Activated CD8-positive, alpha-beta memory T cell treated with anti-CD3 and anti-CD28 coated beads for 4 hours (primary cell): ENCODE data around the gene XIRP1.

Experiments used
- DNase-seq, 2 donors: peaks; one replicate each; pipeline ENCODE4 v3.0.0-alpha.2; 2020; ENCODE audit warnings: low read depth in 2 of 2

The XIRP1 gene

DNA sequence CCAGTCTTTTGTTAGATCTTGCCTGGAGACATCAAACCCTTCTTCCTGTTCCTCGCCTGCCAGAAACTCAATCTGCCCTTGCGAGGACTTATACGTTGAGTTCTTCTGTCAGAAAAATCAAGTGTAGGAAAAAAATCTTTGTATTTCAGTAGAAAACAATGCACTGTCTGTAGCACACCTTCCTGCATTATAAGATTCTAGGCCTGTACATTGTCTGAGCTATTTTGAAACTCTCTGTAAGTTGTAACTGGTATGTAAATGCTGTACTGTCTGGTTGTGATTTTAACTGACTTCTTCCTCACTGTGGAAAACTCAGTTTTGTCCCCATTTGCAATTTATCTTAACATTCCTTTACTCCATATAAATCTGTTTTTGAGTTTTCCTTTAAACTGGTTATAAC lies 17.7 kb upstream of the XIRP1 start:
- DNase-seq, result no peak

DNA sequence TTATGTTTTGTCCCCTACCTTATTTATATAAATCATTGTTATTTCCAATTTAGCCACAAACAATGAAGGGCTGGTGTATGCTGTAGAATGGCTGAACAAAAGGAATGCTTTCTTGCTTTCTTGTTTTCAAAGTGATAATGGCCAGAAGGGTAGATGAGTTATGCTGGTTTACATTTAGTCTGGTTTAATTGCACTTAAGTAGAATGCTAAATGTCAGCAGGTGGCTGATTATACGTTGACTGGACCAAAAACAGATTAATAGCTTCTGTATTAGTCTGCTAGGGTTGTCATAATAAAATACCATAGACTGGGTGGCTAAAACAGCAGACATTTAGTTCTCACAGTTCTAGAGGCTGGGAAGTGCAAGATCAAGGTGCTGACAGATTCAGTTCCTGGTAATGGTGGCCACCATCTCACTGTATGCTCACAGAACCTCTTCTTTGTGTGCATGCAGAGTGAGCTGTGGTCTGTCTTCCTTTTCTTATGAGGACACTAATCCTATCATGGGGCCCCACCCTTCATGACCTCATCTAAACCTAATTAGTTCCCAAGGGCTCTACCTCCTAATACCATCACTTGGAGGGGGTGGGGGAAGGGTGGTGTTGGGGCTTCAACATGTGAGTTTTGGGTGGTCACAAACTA lies 17.1 kb upstream of the XIRP1 start:
- no peak for DNase-seq

DNA sequence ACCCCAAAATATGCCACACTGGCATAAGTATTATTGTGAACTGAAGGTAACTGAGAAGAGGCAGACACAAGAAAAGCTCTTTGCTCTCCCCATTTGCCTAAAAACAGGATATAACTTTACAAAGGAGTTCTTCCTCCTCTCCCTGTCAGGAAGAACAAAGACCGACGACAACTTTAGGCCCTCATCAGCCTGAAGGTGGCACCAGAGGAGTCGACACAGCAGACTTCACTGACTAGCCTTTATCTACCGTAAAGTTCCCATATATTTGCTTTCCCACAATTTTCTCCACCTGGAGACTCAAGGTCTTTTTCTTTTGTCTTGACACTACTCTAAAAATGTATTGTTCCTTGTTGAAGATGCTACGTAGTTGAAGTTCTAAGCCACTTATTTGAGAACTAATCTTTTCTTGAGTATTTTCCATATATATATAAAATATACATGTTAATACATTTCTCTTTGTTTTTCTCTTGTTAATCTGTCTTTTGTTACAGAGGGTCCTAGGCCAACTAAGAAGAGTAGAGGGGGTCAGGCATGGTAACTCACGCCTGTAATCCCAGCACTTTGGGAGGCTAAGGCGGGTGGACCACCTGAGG lies 16.2 kb upstream of the XIRP1 start:
- DNase-seq, result no peak

DNA sequence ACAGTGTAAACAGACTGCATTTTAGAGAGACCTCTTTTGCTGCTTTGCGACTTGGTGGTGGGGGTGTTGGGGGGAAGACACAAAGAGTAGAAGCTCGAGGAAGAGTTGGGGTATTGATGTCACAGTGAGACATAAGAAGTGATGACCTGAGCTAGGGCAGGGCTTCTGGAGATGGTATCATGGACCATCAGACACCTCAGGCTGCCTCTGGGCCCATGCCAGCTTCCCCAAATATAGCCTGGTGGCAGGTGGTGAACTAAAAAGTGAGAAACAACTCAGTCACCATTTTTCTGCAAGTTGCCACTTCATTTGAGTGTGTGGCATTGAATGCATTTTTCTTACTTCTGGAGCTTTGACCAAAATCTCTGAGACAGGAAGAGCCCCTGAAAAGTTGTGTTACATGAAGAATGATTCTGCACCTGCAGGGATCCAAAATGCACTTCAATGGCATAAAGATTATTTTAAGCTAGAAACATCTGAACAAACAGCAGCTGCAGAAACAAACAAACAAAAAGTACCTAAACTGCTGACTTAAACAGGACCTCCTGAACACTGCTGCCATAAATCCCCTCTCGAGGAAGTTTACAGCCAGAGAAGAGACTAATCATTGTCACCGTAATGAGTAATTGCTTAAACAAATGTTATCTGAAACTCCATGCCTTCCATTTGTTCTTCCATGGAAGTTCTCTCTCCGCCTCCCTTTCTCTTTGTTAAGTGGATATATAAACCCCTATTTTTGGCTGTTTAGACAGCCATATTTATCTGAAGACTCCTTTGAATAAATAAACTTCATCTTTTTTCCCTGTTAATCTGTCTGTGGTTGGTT lies 15.2 kb upstream of the XIRP1 start:
- DNase-seq, result no peak

DNA sequence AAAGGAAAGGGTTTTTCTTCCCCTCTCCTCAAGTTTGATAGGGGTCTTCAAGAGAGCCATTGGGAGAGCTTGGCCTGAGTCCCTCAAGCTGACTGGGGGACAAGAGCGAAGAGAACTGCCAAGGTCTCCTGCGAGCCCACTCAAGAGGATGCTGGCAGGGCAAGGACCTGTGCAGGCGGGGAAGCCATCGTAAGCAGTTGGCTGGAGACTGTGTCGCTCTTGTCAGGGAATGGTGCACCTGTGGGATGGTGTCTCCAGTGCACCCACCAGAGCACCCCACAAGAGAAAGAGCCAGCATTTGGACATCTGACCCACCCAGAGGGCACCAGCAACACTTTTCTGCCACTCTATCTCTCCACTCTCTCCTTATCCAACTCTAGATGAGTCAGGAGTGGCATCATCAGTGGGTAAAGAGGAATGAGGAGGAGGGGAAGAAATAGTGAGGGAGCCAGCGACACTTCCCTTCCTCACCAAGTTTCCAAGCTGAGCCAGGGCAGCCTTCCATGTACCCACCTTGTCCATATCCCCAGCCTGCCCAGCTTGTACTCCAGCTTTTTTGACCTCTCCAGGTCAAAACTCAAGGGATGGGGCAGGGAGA lies 13.6 kb upstream of the XIRP1 start:
- no peak for DNase-seq

DNA sequence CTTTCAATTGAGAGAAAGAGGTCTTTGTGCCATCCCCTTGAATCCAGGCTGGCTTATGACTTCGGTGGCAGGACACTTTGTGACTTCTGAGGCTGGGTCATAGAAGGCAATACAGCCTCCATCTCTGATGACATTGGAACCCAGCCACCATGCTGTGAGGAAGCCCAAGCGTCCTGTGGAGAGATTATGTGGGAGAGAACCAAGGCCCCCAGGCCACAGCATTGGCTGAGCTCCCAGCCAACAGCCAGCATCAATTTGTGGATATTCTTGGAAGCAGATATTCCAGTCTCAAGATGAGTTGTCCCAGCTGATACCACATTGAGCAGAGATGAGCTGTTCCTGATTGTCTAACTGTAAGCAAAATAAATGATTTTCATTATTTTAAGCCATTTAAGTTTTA lies 12.7 kb upstream of the XIRP1 start:
- no peak for DNase-seq

DNA sequence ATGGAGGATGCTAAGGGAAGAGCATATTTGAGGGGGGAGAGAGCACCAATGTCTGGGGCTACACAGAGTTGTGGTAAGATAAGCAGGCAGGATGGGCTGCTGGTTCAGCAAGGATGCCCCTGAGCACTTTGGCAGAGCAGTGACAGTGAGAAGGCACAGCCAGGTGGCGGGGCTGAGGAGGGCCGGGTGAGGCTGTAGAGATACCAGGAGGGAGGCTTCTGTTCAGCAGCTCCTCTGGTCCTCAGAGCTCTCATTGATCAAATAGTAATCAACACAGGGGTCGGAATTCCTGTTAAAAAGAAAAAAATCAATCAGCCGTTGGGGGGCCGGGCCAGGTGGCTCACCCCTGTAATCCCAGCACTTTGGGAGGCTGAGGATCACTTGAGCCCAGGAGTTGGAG lies 11.5 kb upstream of the XIRP1 start:
- no peak for DNase-seq

DNA sequence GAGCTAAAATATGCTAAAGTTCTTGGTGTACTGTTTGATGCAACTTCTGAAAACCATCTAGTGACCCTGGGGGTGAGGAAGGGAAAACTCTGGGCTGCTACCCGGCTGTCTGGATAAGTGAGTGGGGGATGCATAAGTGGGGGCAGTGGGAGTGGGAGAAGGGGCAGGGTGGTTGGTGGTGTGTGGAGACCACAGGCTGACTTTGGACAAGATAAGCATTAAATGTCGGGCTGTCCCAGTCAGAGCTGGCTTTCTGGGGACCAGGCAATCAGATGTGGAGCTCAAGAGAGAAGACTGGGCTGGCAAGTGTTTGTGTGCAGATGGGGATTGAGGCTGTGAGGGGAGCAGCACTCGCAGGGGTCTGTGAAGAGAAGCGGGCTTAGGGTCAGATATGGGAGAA lies 11.0 kb upstream of the XIRP1 start:
- no peak for DNase-seq

DNA sequence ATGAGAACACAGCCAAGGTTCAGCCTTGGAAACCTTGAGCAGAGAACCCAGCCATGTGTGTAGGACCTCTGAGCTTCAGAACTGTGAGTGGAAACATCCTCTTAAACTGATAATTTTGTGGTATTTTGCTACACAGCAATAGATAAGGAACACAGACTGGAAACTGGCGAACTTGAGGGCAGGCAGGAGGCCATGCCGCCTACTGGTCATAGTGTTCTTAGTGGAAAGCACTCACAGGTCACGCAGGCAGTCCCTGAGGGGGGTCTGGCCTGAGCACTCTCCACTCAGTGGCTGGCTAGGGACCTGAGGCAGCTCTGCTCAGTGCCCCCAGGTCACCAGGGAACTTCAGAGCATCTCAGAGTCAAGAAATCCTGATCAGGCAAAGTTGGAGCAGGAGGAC lies 9.7 kb upstream of the XIRP1 start:
- DNase-seq, result no peak

DNA sequence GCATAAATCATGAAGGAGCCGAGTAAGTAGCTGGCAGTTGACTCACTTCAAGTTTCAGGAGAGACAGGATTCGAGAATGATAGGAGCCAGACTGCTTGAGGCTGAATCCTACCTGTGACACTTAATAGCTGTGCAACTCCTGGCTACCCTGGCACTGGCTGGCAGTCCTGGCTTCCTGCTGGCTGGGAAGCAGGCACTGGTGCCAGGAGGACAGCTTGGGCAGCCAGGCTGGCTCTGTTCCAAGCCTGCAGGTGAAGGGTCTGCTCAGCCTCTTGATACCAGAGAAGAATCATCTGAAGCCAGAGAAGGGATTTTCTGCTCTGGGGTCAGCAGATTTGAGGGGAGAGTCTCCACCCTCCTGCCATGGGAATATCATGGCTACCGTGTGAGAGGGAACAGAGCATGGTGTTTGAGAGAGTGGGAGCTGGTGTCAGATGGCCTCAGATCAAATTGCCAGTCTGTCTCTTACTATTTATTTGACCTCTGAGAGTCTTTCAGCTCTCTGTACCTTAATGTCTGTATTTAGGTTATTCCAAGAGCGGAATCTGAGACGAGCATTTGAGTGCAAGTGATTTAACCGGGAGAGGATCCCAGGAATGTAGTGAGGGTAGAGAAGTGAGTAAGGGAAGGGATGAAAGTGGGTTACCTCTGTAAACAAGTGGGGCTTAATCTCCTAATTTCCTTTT lies 4.4 kb upstream of the XIRP1 start:
- DNase-seq, result no peak

DNA sequence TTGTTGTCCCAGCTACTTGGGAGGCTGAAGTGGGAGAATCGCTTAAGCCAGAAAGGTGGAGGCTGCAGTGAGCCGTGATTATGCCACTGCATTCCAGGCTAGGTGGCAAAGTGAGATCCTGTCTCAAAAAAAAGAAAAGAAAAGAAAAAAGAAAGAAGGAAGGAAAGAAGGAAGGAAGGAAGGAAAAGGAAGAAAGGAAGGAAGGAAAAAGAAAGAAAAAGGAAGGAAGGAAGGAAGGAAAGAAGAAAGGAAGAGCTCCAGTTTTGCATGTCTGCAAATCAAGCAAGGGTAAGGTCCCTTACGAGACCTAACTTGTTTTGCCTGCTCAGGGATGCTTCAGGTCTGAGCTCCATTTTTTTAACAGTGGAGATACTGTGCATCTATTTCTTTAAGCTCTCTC lies 3.6 kb upstream of the XIRP1 start:
- DNase-seq, result no peak

DNA sequence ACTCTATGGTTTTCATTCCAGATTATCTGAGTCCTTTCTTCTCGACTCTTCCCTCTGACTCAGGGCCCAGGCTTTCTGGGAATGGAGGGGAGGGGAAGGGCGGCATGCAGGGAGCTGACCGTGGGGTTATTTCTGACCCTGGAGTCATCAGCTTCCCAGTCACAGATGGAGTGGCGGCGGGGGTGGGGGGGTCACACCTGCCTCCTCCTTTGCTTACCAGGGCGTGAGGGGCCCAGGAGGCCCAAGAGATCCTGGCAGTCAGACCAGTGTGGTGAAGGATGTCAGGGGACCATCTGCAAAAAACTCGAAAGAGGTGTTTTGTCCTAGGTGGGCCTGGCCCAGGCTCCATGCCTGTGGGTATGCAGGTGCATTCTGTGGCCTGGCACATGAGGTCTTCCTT lies 996 bp upstream of the XIRP1 start:
- no peak for DNase-seq

DNA sequence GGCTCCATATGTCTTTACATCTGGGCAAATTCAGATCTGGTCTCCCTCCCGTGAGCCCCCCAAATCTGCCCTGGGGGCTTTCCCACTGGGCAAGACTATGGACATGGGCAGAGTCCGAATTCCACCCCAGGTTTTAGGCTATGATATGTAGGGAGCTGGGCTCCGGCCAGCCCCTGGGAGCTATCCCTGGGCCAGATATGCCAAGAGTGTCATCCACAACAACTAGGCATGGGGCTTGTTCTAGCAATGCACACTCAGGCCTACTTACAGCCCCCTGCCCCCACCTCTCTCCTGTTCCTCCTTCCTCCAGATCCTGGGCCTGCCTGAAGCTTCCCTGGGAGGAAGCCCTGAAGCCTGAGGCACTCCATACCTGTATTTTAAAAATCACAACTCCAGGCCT lies 622 bp downstream of the XIRP1 start:
- no peak for DNase-seq

DNA sequence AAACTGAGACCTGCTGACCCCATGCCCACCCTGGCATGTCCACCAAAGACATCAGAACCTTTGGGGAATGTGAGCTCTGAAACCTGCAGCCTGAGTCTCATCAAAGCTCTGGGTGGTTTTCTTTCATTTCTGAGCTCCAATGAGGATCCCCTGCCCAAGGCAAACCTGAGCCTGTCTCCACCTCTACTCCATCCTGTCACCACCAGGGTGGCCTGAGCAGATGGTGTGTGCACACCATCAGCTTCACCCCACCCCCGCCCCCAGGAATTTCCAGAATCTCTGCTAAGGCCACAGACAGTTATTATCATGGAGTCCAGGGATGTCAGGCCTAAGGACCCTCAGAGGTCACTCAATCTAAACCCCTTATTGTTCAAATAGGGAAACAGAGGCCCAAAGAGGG lies 1.3 kb downstream of the XIRP1 start:
- no peak for DNase-seq

DNA sequence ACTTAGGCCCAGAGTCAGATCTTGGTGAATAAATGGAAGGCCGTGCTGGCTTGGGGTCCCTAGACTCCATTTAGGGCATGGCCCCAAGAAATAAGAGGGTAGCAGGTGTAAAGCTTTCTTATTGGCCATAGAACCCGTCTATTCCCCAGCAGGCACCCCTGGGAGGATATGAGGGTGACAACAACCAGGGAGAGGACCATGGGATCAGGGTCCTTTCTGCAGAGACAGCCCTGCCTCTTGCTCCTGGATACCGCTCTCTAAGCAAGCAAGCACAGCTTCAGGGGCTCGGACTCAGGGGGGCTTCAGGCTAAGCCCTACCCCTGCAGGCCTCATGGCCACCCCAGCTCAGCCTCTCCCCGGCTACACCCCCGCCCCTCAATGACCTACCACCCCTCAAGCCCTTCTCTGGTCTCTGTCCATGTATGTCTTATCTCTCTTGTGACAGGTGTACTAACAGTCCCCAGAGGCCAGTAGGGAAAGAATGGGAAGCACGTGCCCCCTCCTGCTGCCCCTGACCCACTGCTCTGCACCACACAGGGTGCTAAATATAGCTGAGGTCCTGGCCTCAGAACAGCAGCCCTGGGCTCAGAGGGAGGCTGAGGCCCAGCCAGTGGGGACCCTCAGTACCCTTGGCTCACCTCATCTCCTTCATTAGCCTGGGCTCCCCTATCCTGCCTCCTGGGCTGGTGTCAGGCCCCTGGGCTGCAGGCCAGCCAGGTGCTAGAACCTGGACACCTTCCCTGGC lies 1.9 kb downstream of the XIRP1 start:
- DNase-seq, result no peak

DNA sequence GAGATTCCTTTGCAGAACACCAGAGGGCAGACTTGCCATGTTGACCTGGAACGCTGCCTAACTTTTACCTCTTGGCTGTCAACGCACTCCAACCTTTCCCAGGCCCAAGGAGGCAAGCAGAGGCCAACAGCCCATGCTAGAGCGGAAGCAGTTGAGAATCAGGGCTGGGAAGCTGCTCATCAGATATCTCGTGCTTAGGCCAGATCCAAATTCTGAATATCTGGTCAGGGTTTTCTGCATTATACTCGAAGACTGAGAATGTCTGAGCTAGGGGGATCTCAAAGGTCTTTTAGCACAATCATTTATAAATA lies 2.5 kb downstream of the XIRP1 start:
- peak in 1 of 2 donors; percentile 24 for DNase-seq

DNA sequence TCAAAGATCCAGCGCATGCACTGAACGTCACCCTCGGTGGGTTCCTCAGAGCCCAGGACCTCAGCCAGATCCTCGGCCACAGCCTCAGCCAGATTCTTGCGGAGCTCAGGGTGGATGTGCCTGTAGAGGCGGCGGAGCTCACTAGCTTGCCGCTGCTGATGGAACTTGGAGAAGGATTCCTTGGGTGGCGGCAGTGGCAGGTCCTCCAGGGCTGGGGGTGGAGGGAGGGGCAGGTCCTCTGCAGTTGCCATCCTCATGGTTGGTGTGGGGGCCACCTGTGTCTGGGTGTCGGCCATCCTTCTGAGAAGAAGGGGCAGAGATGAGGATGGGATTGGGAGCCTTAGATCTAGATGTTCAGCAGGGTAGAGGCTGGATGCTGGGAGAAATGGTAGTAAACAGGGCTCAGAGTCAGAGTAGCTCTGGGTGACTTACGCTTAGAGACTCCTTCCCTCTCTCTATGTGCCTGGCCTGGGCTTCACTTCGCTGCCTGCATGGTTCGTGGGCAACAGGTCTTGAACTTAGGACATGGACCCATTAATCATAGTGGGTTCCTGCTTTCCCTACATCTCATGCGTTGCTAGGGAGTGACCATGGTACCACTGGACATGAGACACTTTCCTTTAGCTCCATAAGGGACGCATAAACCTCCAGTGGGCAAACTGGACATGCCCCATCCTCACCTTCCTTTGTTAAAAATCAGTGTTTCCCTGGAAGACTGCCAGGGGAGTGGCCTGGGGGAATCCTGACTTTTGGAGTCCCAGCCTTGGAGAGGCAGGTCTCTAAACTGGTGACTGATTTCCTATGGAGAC lies 3.0 kb downstream of the XIRP1 start:
- DNase-seq, result no peak

DNA sequence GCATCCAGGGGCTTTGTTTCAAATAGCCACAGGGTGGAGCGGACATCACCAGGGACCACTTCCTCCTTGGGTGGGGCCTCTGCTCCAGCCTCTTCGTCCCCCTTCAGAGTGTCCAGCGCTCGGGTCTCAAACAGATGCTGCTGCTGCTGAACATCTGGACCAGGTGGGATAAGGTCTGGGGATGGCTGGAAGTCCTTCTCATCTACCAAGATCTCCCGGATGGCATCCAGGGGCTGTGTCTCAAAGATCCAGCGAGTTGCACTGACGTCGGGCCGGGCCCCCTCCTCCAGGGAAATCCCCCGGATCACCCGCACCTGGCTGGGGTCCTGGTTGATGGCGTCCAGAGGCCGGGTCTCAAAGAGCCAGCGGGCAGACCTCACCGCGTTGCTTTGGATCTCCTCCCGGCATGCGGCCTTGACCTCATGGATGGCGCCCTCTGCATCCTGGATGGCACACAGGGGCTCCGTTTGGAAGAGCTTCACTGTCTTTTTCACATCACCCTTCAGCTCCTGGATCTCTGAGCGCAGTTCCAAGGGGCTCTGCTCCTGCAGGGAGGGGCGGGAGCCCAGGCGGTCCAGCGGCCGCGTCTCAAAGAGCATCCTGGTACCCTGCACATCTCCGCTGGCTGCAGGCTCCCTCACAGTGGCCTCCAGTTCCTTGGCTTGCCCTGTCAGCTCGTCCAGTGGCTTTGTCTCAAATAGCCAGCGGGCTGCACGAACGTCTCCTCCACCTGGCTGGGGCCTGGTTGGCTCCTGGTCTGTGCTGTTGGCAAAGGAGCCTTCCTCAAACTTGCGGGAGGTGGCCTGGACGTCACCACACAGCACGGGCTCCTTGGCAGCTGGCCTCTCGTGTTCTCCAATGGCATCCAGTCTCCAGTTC lies 3.9 kb downstream of the XIRP1 start:
- DNase-seq, result no peak

DNA sequence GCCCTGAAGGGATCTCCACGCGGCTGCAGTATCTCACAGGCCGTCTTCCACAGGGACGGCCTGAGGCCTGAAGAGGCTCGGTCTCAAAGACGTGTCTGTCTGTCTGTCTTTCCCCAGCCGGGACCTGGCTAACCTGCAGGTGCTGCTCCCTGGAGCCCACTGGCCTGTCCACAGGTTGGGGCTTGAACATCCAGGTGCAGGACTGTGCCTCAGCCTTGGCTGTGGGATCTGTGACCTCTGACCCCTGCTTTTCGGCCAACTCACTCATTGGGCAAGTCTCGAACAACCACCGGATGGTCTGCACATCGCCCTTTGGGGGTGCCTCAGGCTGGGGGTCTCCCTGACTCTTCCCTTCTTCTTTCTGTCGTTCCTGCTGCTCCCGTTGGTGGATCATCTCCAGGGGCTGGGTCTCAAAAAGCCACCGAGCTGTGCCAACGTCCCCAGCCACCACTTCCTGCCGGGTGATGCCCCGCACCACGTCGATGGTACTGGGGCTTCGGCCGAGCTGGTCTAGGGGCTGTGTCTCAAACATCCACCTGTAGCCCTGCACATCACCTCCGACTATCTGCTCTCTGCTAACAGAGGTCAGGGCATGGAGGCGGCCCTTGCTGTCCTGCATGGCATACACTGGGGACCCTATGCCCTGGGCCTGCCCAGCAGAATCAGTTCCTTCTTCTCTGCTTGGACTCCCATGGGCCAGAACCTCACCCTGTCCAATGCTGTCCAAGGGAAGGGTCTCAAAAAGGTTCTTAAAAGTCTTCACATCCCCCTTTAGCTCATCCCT lies 4.8 kb downstream of the XIRP1 start:
- no peak for DNase-seq
